Stimulated activated memory B cell treated with anti-CD40 and anti-IgM and Interleukin-4, amounts not matched to agents 10 μg/mL and 1 μg/mL and 100 μg/mL, for 72 hours (primary cell): ENCODE measurements around the gene TMEM109.

ENCODE experiments used
- ATAC-seq: fragments of 150-1000 bp; cut with Tn5 transposase; 2 replicates; pipeline ENCODE4 v1.10.0; 2021
- H3K27ac Mint-ChIP-seq: one replicate; pipeline ENCODE4 v1.8.0; 2022; ENCODE audit warnings: mild to moderate bottlenecking, mixed read lengths
- H3K27me3 Mint-ChIP-seq: one replicate; pipeline ENCODE4 v1.8.0; 2022; ENCODE audit warnings: mixed read lengths
- H3K36me3 Mint-ChIP-seq: one replicate; pipeline ENCODE4 v1.8.0; 2022; ENCODE audit warnings: mixed read lengths
- H3K4me1 Mint-ChIP-seq: one replicate; pipeline ENCODE4 v1.8.0; 2022; ENCODE audit warnings: mixed read lengths
- H3K4me3 Mint-ChIP-seq: one replicate; pipeline ENCODE4 v1.8.0; 2022; ENCODE audit warnings: mild to moderate bottlenecking, moderate library complexity, mixed read lengths
- H3K9me3 Mint-ChIP-seq: one replicate; pipeline ENCODE4 v1.8.0; 2022; ENCODE audit warnings: mixed read lengths

TMEM109 gene

GRCh38 chr11:60970890-60971289 lies 56.9 kb downstream of the TMEM109 start:
- Mint-ChIP-seq H3K27me3 (no peaks in the 10 kb centered on the region), H3K36me3 (peaks cover 6% of the 10 kb centered on the region), H3K4me3 (no peak overlapping the region), H3K4me1 (peaks cover 41% of the 10 kb centered on the region), H3K9me3 (peaks cover 5% of the 10 kb centered on the region), H3K27ac (peak overlapping the region; percentile 75)
- ATAC-seq: no peak

GRCh38 chr11:60971520-60971919 lies 57.6 kb downstream of the TMEM109 start, which contains the start of gene CD6:
CD6 (plus strand) TSS chr11:60971680; CDS start chr11:60971866, 186 bp downstream.
- peak within 1 kb of the TSS; percentile 75 for H3K27ac Mint-ChIP-seq
- no peaks in the 10 kb centered on the region for H3K27me3 Mint-ChIP-seq
- H3K4me3 Mint-ChIP-seq: peak within 1 kb of the TSS; percentile 67
- H3K9me3 Mint-ChIP-seq: peaks cover 5% of the 10 kb centered on the region
- H3K36me3 Mint-ChIP-seq: peaks cover 6% of the 10 kb centered on the region
- peak; percentile 75 for ATAC-seq
- H3K4me1 Mint-ChIP-seq: peaks cover 41% of the 10 kb centered on the region

- H3K36me3 Mint-ChIP-seq: peaks cover 6% of the 10 kb centered on the region
- peak overlapping the region; percentile 67 for H3K4me3 Mint-ChIP-seq
- peak overlapping the region; percentile 75 for H3K27ac Mint-ChIP-seq
- peaks cover 5% of the 10 kb centered on the region for H3K9me3 Mint-ChIP-seq
- peaks cover 48% of the 10 kb centered on the region for H3K4me1 Mint-ChIP-seq
- no peaks in the 10 kb centered on the region for H3K27me3 Mint-ChIP-seq
- ATAC-seq: no peak
These were observed 58.4 kb downstream of the TMEM109 start for GRCh38 chr11:60972182-60973030.
